ENCODE data around the gene PAPPA2.

- TF ChIP-seq CTCF (IDR thresholded peaks at IDR 0.05), result no peak
- TF ChIP-seq REST (IDR thresholded peaks at IDR 0.05; ENCODE audit: insufficient read depth in 1 of 2, low read depth in 2 of 2, low read length in 1 of 2), result no peak
- TF ChIP-seq POLR2AphosphoS5 (IDR thresholded peaks at IDR 0.05; ENCODE audit: low read depth, low read length), result no peak
- no peak for TF ChIP-seq TCF7L2 (IDR thresholded peaks at IDR 0.05; ENCODE audit: low read depth, low read length)
These were observed 254.2 kb downstream of the PAPPA2 start for GRCh38 chr1:176717066-176717750.
